Smooth muscle cell (in vitro differentiated cells): Measurements from ENCODE around the gene DRD4. TPM values are rescaled to one million over a fixed set of nuclear protein-coding genes. Genes with fewer than 3 reads are reported as not detected.

Experiments used
- DNase-seq: peaks from one replicate; lab custom pipeline; 2025; ENCODE audit not compliant: unreplicated experiment; lab: John Stamatoyannopoulos, UW
- H2AFZ ChIP-seq: fragments of 200-600 bp; sonication (generic); 2 replicates; pipeline ENCODE4 v1.6.0; 2016; ENCODE audit warnings: antibody characterized with exemption, low read depth, mild to moderate bottlenecking
- H3F3A ChIP-seq: fragments of 200-600 bp; sonication (generic); 2 replicates; pipeline ENCODE4 v1.6.0; 2017; ENCODE audit warnings: antibody characterized with exemption, low read depth
- H3K27ac ChIP-seq: fragments of 200-600 bp; sonication (generic); 2 replicates; pipeline ENCODE4 v1.5.1; 2016; ENCODE audit warnings: low read depth, mild to moderate bottlenecking
- H3K27me3 ChIP-seq: fragments of 200-600 bp; sonication (generic); 2 replicates; pipeline ENCODE4 v1.6.1; 2016; ENCODE audit warnings: low read depth, mild to moderate bottlenecking
- H3K36me3 ChIP-seq: fragments of 200-600 bp; sonication (generic); 2 replicates; pipeline ENCODE4 v1.5.1; 2016; ENCODE audit warnings: low read depth
- H3K4me1 ChIP-seq: fragments of 200-600 bp; sonication (generic); 2 replicates; pipeline ENCODE4 v1.5.1; 2016; ENCODE audit warnings: low read depth
- H3K4me2 ChIP-seq: fragments of 200-600 bp; sonication (generic); 2 replicates; pipeline ENCODE4 v1.6.0; 2016; ENCODE audit warnings: mild to moderate bottlenecking
- H3K4me3 ChIP-seq: fragments of 200-600 bp; sonication (generic); 2 replicates; pipeline ENCODE4 v1.5.1; 2016; ENCODE audit warnings: mild to moderate bottlenecking
- H3K79me2 ChIP-seq: fragments of 200-600 bp; sonication (generic); 2 replicates; pipeline ENCODE4 v1.6.0; 2016; ENCODE audit warnings: low read depth, mild to moderate bottlenecking
- H3K9ac ChIP-seq: fragments of 200-600 bp; sonication (generic); 2 replicates; pipeline ENCODE4 v1.6.0; 2016; ENCODE audit warnings: low read depth
- H3K9me3 ChIP-seq: fragments of 200-600 bp; sonication (generic); replicated peaks from 2 replicates; pipeline ENCODE4 v1.5.1; 2016; ENCODE audit warnings: low read depth
- H4K20me1 ChIP-seq: fragments of 200-600 bp; sonication (generic); 2 replicates; pipeline ENCODE4 v1.6.0; 2016; ENCODE audit warnings: low read depth
- CTCF ChIP-seq: fragments of 200-600 bp; sonication (generic); IDR thresholded peaks from 2 replicates; pipeline ENCODE4 v1.5.1; 2017; ENCODE audit warnings: borderline replicate concordance, mild to moderate bottlenecking, antibody characterized with exemption; ENCODE audit not compliant: insufficient read depth, poor library complexity, severe bottlenecking
- WGBS: methylation state at CpG from one replicate; pipeline ENCODE4 v1.1.7; 2016; ENCODE audit warnings: low lambda C conversion rate; 5-methylcytosine and 5-hydroxymethylcytosine counted together
- polyA plus RNA-seq: library from polyadenylated mRNA; unstranded; fragments of >200 nt; fragmentation: Nextera tagmentation; extraction: Ambion mirVana; gene quantifications from 2 replicates; pipeline ENCODE4 v1.2.1, GENCODE V29; 2016
- total RNA-seq: library from RNA; depleted of rRNA; stranded (reverse); fragments of >200 nt; gene quantifications from 2 replicates; pipeline ENCODE4 v1.2.3, GENCODE V29; 2014

Gene DRD4
- total and polyA plus RNA-seq, 2 experiments from 2014 or later = 2.7 TPM; not detected in 1

- Histone ChIP-seq H3K4me1 (peaks cover 5% of the 10 kb centered on the region), H3K27me3 (no peaks in the 10 kb centered on the region), H3K27ac (no peak overlapping the region), H3K9ac (no peak overlapping the region), H3K79me2 (no peaks in the 10 kb centered on the region), H4K20me1 (peaks cover 34% of the 10 kb centered on the region), H3K36me3 (no peaks in the 10 kb centered on the region), H3K4me3 (no peak overlapping the region), H3K9me3 (no peaks in the 10 kb centered on the region), H2AFZ (no peak overlapping the region), H3F3A (no peaks in the 10 kb centered on the region), H3K4me2 (no peak overlapping the region)
- WGBS = 97% methylated on average over 6 of the region's 13 CpGs
- TF ChIP-seq CTCF = no peak
- DNase-seq = no peak
These were observed 16.9 kb upstream of the DRD4 start for GRCh38 chr11:620201-620600.

GRCh38 chr11:620935-621814 lies 15.9 kb upstream of the DRD4 start:
- 90% methylated on average over 28 of the region's 45 CpGs for WGBS
- Histone ChIP-seq H3K9ac (no peak overlapping the region), H3K27ac (no peak overlapping the region), H2AFZ (no peak overlapping the region), H3K79me2 (no peaks in the 10 kb centered on the region), H3K4me1 (peaks cover 1% of the 10 kb centered on the region), H4K20me1 (peaks cover 40% of the 10 kb centered on the region), H3K9me3 (no peaks in the 10 kb centered on the region), H3K4me3 (no peak overlapping the region), H3F3A (no peaks in the 10 kb centered on the region), H3K36me3 (no peaks in the 10 kb centered on the region), H3K4me2 (no peak overlapping the region), H3K27me3 (no peaks in the 10 kb centered on the region)
- no peak for TF ChIP-seq CTCF
- DNase-seq = no peak

GRCh38 chr11:621838-622237 lies 15.2 kb upstream of the DRD4 start:
- DNase-seq = no peak
- no peaks in the 10 kb centered on the region for H3K4me1 ChIP-seq
- WGBS = 95% methylated on average over 21 of the region's 27 CpGs
- H3K79me2 ChIP-seq = no peaks in the 10 kb centered on the region
- H4K20me1 ChIP-seq = peaks cover 45% of the 10 kb centered on the region
- no peaks in the 10 kb centered on the region for H3K27me3 ChIP-seq
- H3F3A ChIP-seq = no peaks in the 10 kb centered on the region
- H3K4me3 ChIP-seq = no peak overlapping the region
- H3K27ac ChIP-seq = no peak overlapping the region
- H3K9me3 ChIP-seq = no peaks in the 10 kb centered on the region
- H3K4me2 ChIP-seq = no peak overlapping the region
- TF ChIP-seq CTCF = no peak
- H3K36me3 ChIP-seq = no peaks in the 10 kb centered on the region
- H3K9ac ChIP-seq = no peak overlapping the region
- H2AFZ ChIP-seq = no peak overlapping the region
